ENCODE measurements around the gene CHN2. TPM values are rescaled to one million over a fixed set of nuclear protein-coding genes. Genes with fewer than 3 reads are reported as not detected.

Gene CHN2
- total RNA-seq, 1 experiment from 2014 or later = not detected

- DNase-seq (ENCODE audit: low read depth) = peak; percentile 12
These were observed 30.2 kb downstream of the CHN2 start for GRCh38 chr7:29224726-29225125.

GRCh38 chr7:29228289-29229011, 33.9 kb downstream of the CHN2 start:
- DNase-seq (ENCODE audit: low read depth) = no peak

- no peak for DNase-seq (ENCODE audit: low read depth)
These were observed 34.5 kb downstream of the CHN2 start for GRCh38 chr7:29229066-29229465.

- no peak for DNase-seq (ENCODE audit: low read depth)
These were observed 35.4 kb downstream of the CHN2 start for GRCh38 chr7:29229946-29230345.

- no peak for DNase-seq (ENCODE audit: low read depth)
These were observed 36.3 kb downstream of the CHN2 start for GRCh38 chr7:29230871-29231345.

GRCh38 chr7:29231671-29232232, 37.2 kb downstream of the CHN2 start:
- no peak for DNase-seq (ENCODE audit: low read depth)

GRCh38 chr7:29234438-29234837, 39.9 kb downstream of the CHN2 start:
- DNase-seq (ENCODE audit: low read depth) = no peak

- DNase-seq (ENCODE audit: low read depth) = no peak
These were observed 41.6 kb downstream of the CHN2 start for GRCh38 chr7:29236071-29236580.

- no peak for DNase-seq (ENCODE audit: low read depth)
These were observed 42.1 kb downstream of the CHN2 start for GRCh38 chr7:29236649-29237048.

GRCh38 chr7:29237489-29237888, 42.9 kb downstream of the CHN2 start:
- no peak for DNase-seq (ENCODE audit: low read depth)

- no peak for DNase-seq (ENCODE audit: low read depth)
These were observed 45.1 kb downstream of the CHN2 start for GRCh38 chr7:29239638-29240037.

GRCh38 chr7:29242265-29242664, 47.7 kb downstream of the CHN2 start:
- no peak for DNase-seq (ENCODE audit: low read depth)

- no peak for DNase-seq (ENCODE audit: low read depth)
These were observed 49.5 kb downstream of the CHN2 start for GRCh38 chr7:29243910-29244655.

- no peak for DNase-seq (ENCODE audit: low read depth)
These were observed 52.8 kb downstream of the CHN2 start for GRCh38 chr7:29247224-29247962.

- DNase-seq (ENCODE audit: low read depth) = no peak
These were observed 53.3 kb downstream of the CHN2 start for GRCh38 chr7:29247963-29248236.

GRCh38 chr7:29248713-29249382, 54.3 kb downstream of the CHN2 start:
- DNase-seq (ENCODE audit: low read depth) = no peak

GRCh38 chr7:29249383-29249750, 54.8 kb downstream of the CHN2 start:
- DNase-seq (ENCODE audit: low read depth) = no peak

GRCh38 chr7:29249860-29250259, 55.3 kb downstream of the CHN2 start:
- DNase-seq (ENCODE audit: low read depth) = no peak

- DNase-seq (ENCODE audit: low read depth) = no peak
These were observed 58.6 kb downstream of the CHN2 start for GRCh38 chr7:29253225-29253624.

- no peak for DNase-seq (ENCODE audit: low read depth)
These were observed 60.0 kb downstream of the CHN2 start for GRCh38 chr7:29254591-29254990.

- DNase-seq (ENCODE audit: low read depth) = no peak
These were observed 60.8 kb downstream of the CHN2 start for GRCh38 chr7:29255199-29255878.
